Endothelial cell of umbilical vein (primary cell): ENCODE measurements around the gene GAST. TPM values are rescaled to one million over a fixed set of nuclear protein-coding genes. Genes with fewer than 3 reads are reported as not detected.

Source experiments
- BruUV-seq: library from RNA; stranded (reverse); fragments of 400-500 nt; replicated peaks from 2 replicates; lab custom pipeline; 2021; lab: Mats Ljungman, UMichigan
- CTCF ChIA-PET: fragments of 300-600, 350-600 bp; sonication (Branson Sonifier 250); formaldehyde crosslinking; loops from one replicate; lab custom pipeline; 2021; ENCODE audit warnings: antibody characterized with exemption, inconsistent platforms; lab: Charles Lee
- POLR2A ChIA-PET: fragments of 300-600, 350-600 bp; sonication (Branson Sonifier 250); formaldehyde crosslinking; loops from one replicate; lab custom pipeline; 2021; ENCODE audit warnings: antibody characterized with exemption, inconsistent platforms; lab: Charles Lee
- DNase-seq: peaks from one replicate; pipeline ENCODE4 v3.0.0-alpha.2; 2011; ENCODE audit warnings: low read depth, low spot score
- FAIRE-seq: peaks from 2 replicates; lab custom pipeline; 2011; peaks lifted over from hg19 to GRCh38; lab: Jason Lieb, UNC
- H2AFZ ChIP-seq: 2 replicates; pipeline ENCODE4 v1.6.0; 2012; ENCODE audit warnings: low read depth, low read length, control low read depth, inconsistent platforms
- H3K27ac ChIP-seq: 2 replicates; pipeline ENCODE4 v1.5.1; 2011; ENCODE audit warnings: low read depth, mild to moderate bottlenecking, control low read depth, low read length, moderate library complexity; ENCODE audit not compliant: insufficient read depth
- H3K27me3 ChIP-seq, 2 experiments: 2 replicates each; pipeline versions ENCODE4 v1.6.0 to v1.6.1; 2011; ENCODE audit warnings: low read length in 2 of 2, mixed read lengths in 1 of 2; ENCODE audit not compliant: control insufficient read depth in 2 of 2, insufficient read depth in 2 of 2
- H3K36me3 ChIP-seq, 2 experiments: 2 replicates in 1 of 2; 3 replicates in 1 of 2; pipeline ENCODE4 v1.5.1; 2011; ENCODE audit warnings: low read length in 2 of 2, mild to moderate bottlenecking in 1 of 2, moderate library complexity in 1 of 2; ENCODE audit not compliant: control insufficient read depth in 2 of 2, insufficient read depth in 2 of 2; ENCODE audit errors: extremely low read depth in 1 of 2
- H3K4me1 ChIP-seq: 3 replicates; pipeline ENCODE4 v1.5.1; 2011; ENCODE audit warnings: mild to moderate bottlenecking, low read length; ENCODE audit not compliant: control insufficient read depth, insufficient read depth; ENCODE audit errors: extremely low read depth
- H3K4me2 ChIP-seq: 2 replicates; pipeline ENCODE4 v1.6.1; 2011; ENCODE audit warnings: low read length, control low read depth, mixed read lengths; ENCODE audit not compliant: insufficient read depth
- H3K4me3 ChIP-seq, 3 experiments: fragments of 200-600 bp in 1 of 3; sonication (generic), shearing (Covaris generic) in 1 of 3; replicated peaks in 1 of 3; 2 replicates each; pipeline ENCODE4 v1.5.1; 2011 to 2016; ENCODE audit warnings: control low read depth in 3 of 3, low read length in 3 of 3, mild to moderate bottlenecking in 2 of 3, inconsistent platforms in 1 of 3, low read depth in 1 of 3, moderate library complexity in 1 of 3; ENCODE audit not compliant: insufficient read depth in 1 of 3
- H3K79me2 ChIP-seq: 2 replicates; pipeline ENCODE4 v1.6.0; 2012; ENCODE audit warnings: low read length, inconsistent platforms; ENCODE audit not compliant: control insufficient read depth, insufficient read depth
- H3K9ac ChIP-seq: replicated peaks from 2 replicates; pipeline ENCODE3; 2011; ENCODE audit warnings: low read length, control low read depth; ENCODE audit not compliant: insufficient read depth; ENCODE audit errors: extremely low read depth
- H3K9me1 ChIP-seq: replicated peaks from 3 replicates; pipeline ENCODE4 v1.6.0; 2011; ENCODE audit warnings: mild to moderate bottlenecking, low read length; ENCODE audit not compliant: control insufficient read depth, insufficient read depth; ENCODE audit errors: extremely low read depth
- H3K9me3 ChIP-seq: replicated peaks from 2 replicates; pipeline ENCODE4 v1.5.1; 2012; ENCODE audit warnings: low read length, inconsistent platforms; ENCODE audit not compliant: control insufficient read depth, insufficient read depth
- H4K20me1 ChIP-seq: replicated peaks from 2 replicates; pipeline ENCODE3; 2011; ENCODE audit warnings: mild to moderate bottlenecking, low read length; ENCODE audit not compliant: control insufficient read depth, insufficient read depth; ENCODE audit errors: extremely low read depth
- EZH2 ChIP-seq: IDR thresholded peaks from 2 replicates; pipeline ENCODE4 v1.6.1; 2012; ENCODE audit warnings: borderline replicate concordance, low read depth, mild to moderate bottlenecking, moderate library complexity, low read length, inconsistent platforms; ENCODE audit not compliant: severe bottlenecking
- FOS ChIP-seq: IDR thresholded peaks from 2 replicates; pipeline ENCODE4 v1.6.1; 2011; ENCODE audit warnings: mild to moderate bottlenecking, low read length, moderate library complexity, borderline replicate concordance; ENCODE audit not compliant: insufficient read depth
- GATA2 ChIP-seq: IDR thresholded peaks from 2 replicates; pipeline ENCODE4 v1.7.0; 2011; ENCODE audit warnings: low read depth, mild to moderate bottlenecking, moderate library complexity, mixed read lengths, low read length; ENCODE audit not compliant: insufficient read length, insufficient read depth
- JUN ChIP-seq: IDR thresholded peaks from 2 replicates; pipeline ENCODE4 v1.6.1; 2011; ENCODE audit warnings: borderline replicate concordance, low read depth; ENCODE audit not compliant: insufficient read length, insufficient read depth
- MYC ChIP-seq: IDR thresholded peaks from one replicate; pipeline ENCODE4 v1.6.1; 2011; ENCODE audit warnings: mild to moderate bottlenecking, low read depth, low read length
- POLR2AphosphoS5 ChIP-seq: IDR thresholded peaks from 2 replicates; pipeline ENCODE4 v1.6.1; 2012; ENCODE audit warnings: low read depth, mild to moderate bottlenecking, control low read depth, low read length, moderate library complexity; ENCODE audit not compliant: insufficient read depth
- dilution Hi-C: fragments of 300-500 bp; cut with MboI; formaldehyde crosslinking; loops from one replicate; pipeline ENCODE4 v1.15.0; 2019; ENCODE audit warnings: low sequenced_read_pairs; ENCODE audit not compliant: extremely low pct_ligation_motif_present
- intact Hi-C: fragments of 100-400 bp; cut with micrococcal nuclease; formaldehyde crosslinking; loops from one replicate; pipeline ENCODE4 v1.10.0; 2022
- polyA plus RNA-seq, 4 experiments: library from polyadenylated mRNA; depleted of rRNA in 3 of 4; stranded (reverse) in 3 of 4; unstranded in 1 of 4; fragments of >200 nt; gene quantifications; 2 replicates each; pipeline versions ENCODE4 v1.2.1 to v1.2.3, GENCODE V29; 2011 to 2012; ENCODE audit warnings: missing spikeins in 1 of 4
- total RNA-seq: library from RNA; stranded (reverse); gene quantifications from 2 replicates; pipeline ENCODE4 v1.2.3, GENCODE V29; 2021
- TF ChIP-seq, protein P1 (sequence below): IDR thresholded peaks from 2 replicates; pipeline ENCODE4 v1.6.1; 2011; ENCODE audit not compliant: insufficient read depth, insufficient read length

Gene GAST
- total and polyA plus RNA-seq, 2 donors (not counting 3 experiments of a cell fraction or from before 2014, with no cell fraction given) = not detected

DNA sequence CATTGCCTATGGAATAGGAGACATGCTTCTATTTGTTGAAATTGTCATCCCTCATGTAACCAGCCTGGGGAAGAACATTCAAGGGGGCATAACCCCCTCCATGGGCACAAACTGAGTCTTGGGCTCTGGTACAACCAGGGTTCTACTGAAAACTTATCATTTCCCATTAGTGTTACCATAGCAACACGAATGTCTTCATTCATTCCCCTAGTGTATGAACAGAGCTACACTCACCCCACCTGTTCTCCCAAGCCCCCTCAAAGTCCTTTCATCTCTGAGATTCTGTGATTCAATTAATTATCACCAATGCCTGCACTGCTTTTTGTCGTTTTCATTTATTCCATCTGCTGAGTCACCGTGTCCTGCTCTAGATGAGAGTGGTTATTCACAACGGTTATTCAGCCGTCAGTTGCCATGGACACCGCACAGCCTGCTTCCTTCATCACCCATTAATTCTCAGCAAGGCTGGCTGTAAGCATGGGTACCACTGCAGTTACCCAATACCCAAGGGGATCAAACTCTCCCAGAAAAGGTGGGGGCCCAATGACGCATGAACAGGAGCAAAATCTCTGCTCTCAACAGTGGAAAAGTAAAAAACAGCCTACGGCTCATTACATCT, 1.6 kb upstream of the GAST start:
- intact Hi-C loops (no loop called here), dilution Hi-C loops (no loop called here)
- no TSS peak for BruUV-seq
- ChIA-PET POLR2A (interaction anchor here (0.9 kb wide), 1 partner anchor 22 kb away, joined by 16 read pairs; the partner anchor contains the start of gene EIF1), CTCF (interaction anchor here (0.7 to 0.9 kb wide), 2 partner anchors 15 to 70 kb away, joined by 3 to 5 read pairs; no protein-coding TSS in a partner anchor)
- Histone ChIP-seq H3K36me3 (no peaks in the 10 kb centered on the region), H3K9me3 (no peaks in the 10 kb centered on the region), H2AFZ (no peak overlapping the region), H3K27me3 (peaks cover 6 to 8% of the 10 kb centered on the region in 2 experiments), H3K79me2 (no peaks in the 10 kb centered on the region), H3K9ac (no peak overlapping the region), H3K4me2 (no peak overlapping the region), H3K9me1 (no peaks in the 10 kb centered on the region), H3K4me3 (no peak overlapping the region), H3K4me1 (no peaks in the 10 kb centered on the region), H4K20me1 (no peaks in the 10 kb centered on the region), H3K27ac (no peak overlapping the region)
- FAIRE-seq (peak; percentile 80), DNase-seq (peak; percentile 35)
- TF ChIP-seq POLR2AphosphoS5 (no peak), FOS (no peak)
- TF ChIP-seq, protein P1, sequence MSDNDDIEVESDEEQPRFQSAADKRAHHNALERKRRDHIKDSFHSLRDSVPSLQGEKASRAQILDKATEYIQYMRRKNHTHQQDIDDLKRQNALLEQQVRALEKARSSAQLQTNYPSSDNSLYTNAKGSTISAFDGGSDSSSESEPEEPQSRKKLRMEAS = no peak

DNA sequence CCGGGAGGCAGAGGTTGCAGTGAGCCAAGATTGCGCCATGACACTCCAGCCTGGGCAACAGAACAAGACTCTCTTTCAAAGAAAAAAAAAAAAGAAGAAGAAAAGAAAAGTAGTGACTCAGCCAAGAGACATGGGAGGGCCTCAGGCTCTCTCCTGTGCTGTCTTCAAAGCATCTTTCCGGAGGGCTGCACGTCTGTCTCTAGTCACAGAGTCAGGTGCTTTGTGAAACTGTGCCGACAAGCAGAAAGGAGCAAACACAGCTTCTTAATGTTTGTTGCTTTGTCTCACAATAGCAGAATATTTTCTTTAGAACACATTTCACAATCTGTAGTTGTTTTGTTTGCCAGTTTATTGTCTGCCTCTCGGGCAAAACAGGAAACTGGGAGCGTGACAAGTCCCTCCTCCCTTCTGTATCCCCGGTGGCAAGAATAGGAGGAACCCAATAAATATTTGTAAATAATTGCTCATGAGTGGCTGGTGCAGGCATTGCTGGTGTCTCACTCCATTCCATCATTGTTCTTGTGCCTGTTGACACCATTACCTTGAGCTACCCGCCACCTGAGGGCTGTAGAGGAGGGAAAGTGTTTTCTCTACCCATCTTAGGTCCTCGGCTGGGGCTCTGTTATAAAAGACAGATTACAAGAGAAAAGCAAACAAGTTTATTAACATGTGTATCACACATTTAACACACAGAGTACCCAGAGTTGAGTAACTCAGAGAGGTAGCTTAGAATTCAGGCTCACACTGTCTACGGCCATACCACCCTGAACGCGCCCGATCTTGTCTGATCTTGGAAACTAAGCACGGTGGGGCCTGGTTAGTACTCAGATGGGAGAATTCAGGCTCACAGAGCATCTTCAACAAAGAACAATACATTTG, 5.5 kb downstream of the GAST start:
- BruUV-seq = no TSS peak
- Histone ChIP-seq H4K20me1 (no peaks in the 10 kb centered on the region), H3K27ac (no peak overlapping the region), H3K9ac (no peak overlapping the region), H3K79me2 (no peaks in the 10 kb centered on the region), H3K9me1 (no peaks in the 10 kb centered on the region), H3K9me3 (no peaks in the 10 kb centered on the region), H3K36me3 (no peaks in the 10 kb centered on the region), H2AFZ (no peak overlapping the region), H3K4me2 (no peak overlapping the region), H3K27me3 (peaks cover 4 to 5% of the 10 kb centered on the region in 2 experiments), H3K4me1 (no peaks in the 10 kb centered on the region), H3K4me3 (no peak overlapping the region)
- POLR2A ChIA-PET = no interaction called here
- CTCF ChIA-PET = interaction anchor here (1.2 to 1.5 kb wide), 3 partner anchors 9 to 22 kb away, joined by 3 to 7 read pairs (median 3); no protein-coding TSS in a partner anchor
- dilution Hi-C loops = no loop called here
- intact Hi-C loops = no loop called here
- DNase-seq (peak; percentile 18), FAIRE-seq (peak; percentile 46)
- TF ChIP-seq FOS (no peak), EZH2 (no peak), MYC (no peak), JUN (no peak), POLR2AphosphoS5 (no peak), GATA2 (no peak)
- TF ChIP-seq, protein P1 = no peak
